Gastrocnemius medialis (tissue), 4 donors: ENCODE measurements around the gene FNDC3B.

Experiments used
- CTCF ChIP-seq, 5 experiments: fragments of 450-650 bp in 3 of 5; fragments of 200-600 bp in 2 of 5; sonication (generic) in 2 of 5; IDR thresholded peaks in 4 of 5; conservative IDR thresholded peaks in 1 of 5; 1 replicate in 4 of 5; 2 replicates in 1 of 5; pipeline ENCODE4 v1.5.1; 2016 to 2019; ENCODE audit warnings: antibody characterized with exemption in 5 of 5, mild to moderate bottlenecking in 3 of 5, moderate library complexity in 3 of 5
- POLR2A ChIP-seq, 2 donors: fragments of 450-650 bp; IDR thresholded peaks; one replicate each; pipeline ENCODE4 v1.6.1; 2017; ENCODE audit warnings: antibody characterized with exemption in 2 of 2, mild to moderate bottlenecking in 2 of 2, moderate library complexity in 2 of 2

GRCh38 chr3:172289583-172289982 lies 250.2 kb downstream of the FNDC3B start:
- TF ChIP-seq POLR2A (IDR thresholded peaks at IDR 0.05) (no peak), CTCF (IDR thresholded peaks at IDR 0.05 in 4 of 5, conservative IDR thresholded peaks at IDR 0.05 in 1 of 5) (peak in 4 of 5 experiments; percentile 23 to 54 (median 38))
